GM21528 (cell line): ENCODE results near the gene SOX6.

ENCODE experiments used
- ATAC-seq: cut with Tn5 transposase; IDR thresholded peaks from one replicate; pipeline ENCODE4 v1.9.1; 2021; ENCODE audit warnings: mild to moderate bottlenecking, moderate library complexity; ENCODE audit not compliant: unreplicated experiment, low FRiP score

Gene SOX6

GRCh38 chr11:16015741-16016467 lies 340.4 kb downstream of the SOX6 start:
- ATAC-seq, result no peak

- ATAC-seq, result no peak
Observed at GRCh38 chr11:16013649-16014275, 342.6 kb downstream of the SOX6 start.

GRCh38 chr11:16013242-16013641 lies 343.1 kb downstream of the SOX6 start:
- no peak for ATAC-seq

- ATAC-seq, result no peak
Observed at GRCh38 chr11:16012125-16012751, 344.1 kb downstream of the SOX6 start.

GRCh38 chr11:16011396-16011795 lies 344.9 kb downstream of the SOX6 start:
- ATAC-seq, result no peak

- no peak for ATAC-seq
Observed at GRCh38 chr11:16009021-16009420, 347.3 kb downstream of the SOX6 start.

- ATAC-seq, result no peak
Observed at GRCh38 chr11:16007514-16007913, 348.8 kb downstream of the SOX6 start.

GRCh38 chr11:16002942-16003341 lies 353.4 kb downstream of the SOX6 start:
- no peak for ATAC-seq

GRCh38 chr11:16001899-16002426 lies 354.4 kb downstream of the SOX6 start:
- ATAC-seq, result no peak

- ATAC-seq, result no peak
Observed at GRCh38 chr11:16001044-16001568, 355.2 kb downstream of the SOX6 start.

GRCh38 chr11:16000065-16000464 lies 356.3 kb downstream of the SOX6 start:
- ATAC-seq, result no peak

GRCh38 chr11:15993345-15993744 lies 363.0 kb downstream of the SOX6 start:
- ATAC-seq, result no peak

GRCh38 chr11:15991215-15991614 lies 365.1 kb downstream of the SOX6 start:
- no peak for ATAC-seq

- ATAC-seq, result no peak
Observed at GRCh38 chr11:15989685-15990084, 366.7 kb downstream of the SOX6 start.

- no peak for ATAC-seq
Observed at GRCh38 chr11:15988693-15989231, 367.6 kb downstream of the SOX6 start.

GRCh38 chr11:15988016-15988550 lies 368.3 kb downstream of the SOX6 start:
- ATAC-seq, result no peak

- no peak for ATAC-seq
Observed at GRCh38 chr11:15987046-15987445, 369.3 kb downstream of the SOX6 start.

- no peak for ATAC-seq
Observed at GRCh38 chr11:15985860-15986139, 370.5 kb downstream of the SOX6 start.

GRCh38 chr11:15985127-15985859 lies 371.1 kb downstream of the SOX6 start:
- no peak for ATAC-seq

GRCh38 chr11:15981292-15981691 lies 375.1 kb downstream of the SOX6 start:
- no peak for ATAC-seq
